ENCODE results near the gene NKTR.
"Not testable (repeated sequence)": the region's sequence is repeated elsewhere in the genome, so short reads cannot be mapped to it uniquely, and the experiment has no call there.

NKTR gene
- 43.8 to 131 (median 73.3) reads per million in 18 experiments for total RNA-seq

- DNase-seq: peak; percentile 94 to 95
These were observed at the start of gene NKTR for GRCh38 chr3:42600111-42600957. TSS of gene NKTR (plus strand) at chr3:42600686. CDS start at chr3:42601007, 321 bp downstream.

DNA sequence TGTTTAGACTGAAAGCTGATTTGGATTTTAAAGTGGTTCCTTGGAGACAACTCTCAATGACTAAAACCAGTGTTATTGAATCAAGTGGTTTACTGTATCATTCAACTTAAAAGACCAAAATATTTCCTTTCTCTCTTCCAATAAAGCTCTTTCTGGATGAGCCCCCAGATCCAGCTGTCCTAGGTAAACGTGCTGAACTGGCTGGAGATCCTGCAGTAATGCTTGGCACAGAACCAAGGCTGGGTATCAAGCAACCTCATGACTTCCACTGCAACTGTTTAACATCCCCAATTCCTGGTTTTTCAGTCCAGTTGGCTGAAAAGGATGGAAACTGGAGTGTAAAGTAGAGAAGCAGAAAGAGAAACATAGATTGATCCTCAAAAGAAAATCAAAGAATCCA is 47.7 kb upstream of the NKTR start:
- no peak for DNase-seq

GRCh38 chr3:42556089-42556632 is 44.3 kb upstream of the NKTR start:
- DNase-seq: no peak

DNA sequence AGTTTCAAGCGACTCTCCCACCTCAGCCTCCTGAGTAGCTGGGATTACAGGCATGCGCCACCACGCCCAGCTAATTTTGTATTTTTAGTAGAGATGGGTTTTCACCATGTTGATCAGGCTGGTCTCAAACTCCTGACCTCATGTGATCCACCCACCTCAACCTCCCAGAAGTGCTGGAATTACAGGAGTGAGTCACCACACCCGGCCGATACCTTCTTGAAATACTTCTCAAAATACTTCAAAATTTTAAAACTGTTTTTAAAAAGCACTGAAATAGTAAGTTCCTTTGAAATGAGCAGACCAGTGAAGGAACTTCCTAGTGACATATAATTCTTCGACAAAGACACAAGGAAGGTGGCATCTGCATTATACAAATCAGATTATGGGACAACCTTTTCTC is 43.7 kb upstream of the NKTR start:
- peak in 1 of 2 donors; percentile 46 for DNase-seq

GRCh38 chr3:42557854-42558253 is 42.6 kb upstream of the NKTR start:
- peak in 1 of 2 donors; percentile 7 for DNase-seq

DNA sequence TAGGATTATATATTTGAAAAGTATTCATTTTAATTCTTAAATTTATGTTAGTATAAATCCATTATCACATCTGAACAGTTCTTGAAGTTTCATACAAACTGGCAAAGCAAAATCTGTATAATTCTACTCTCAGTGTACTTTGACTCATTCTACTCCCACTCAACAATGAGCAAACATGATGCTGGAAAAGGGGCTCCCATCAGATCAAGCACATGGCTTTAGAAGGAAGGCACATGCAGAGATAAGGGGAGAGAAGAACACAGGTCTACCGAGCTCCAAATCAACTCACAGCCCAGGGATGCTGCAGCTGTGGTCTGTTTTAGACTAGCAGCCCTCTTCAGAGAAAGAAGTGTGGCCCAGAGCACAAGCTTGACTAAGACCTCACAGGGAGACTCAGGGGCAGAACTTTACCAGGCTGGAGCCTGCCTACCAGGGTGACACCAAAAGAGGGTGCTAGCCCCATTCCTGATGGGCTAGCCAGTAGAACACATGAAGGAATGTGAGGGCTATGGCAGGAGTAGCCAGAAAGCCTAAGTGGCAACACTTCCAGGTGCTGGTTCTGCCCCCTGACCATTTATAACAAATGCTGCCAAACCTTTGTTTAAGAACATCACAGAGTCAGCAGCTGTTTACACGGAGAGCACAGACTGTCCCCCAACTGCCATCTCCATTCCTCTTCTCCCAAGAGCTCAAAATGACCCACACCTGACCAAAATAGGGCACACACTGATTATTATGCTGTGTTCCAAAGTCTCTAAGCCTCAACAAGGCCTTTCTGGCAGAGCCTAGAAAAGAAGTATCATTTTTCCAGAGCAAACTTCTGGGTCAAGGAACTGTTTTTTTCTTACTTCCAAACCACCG is 38.2 kb upstream of the NKTR start:
- no peak for DNase-seq

- DNase-seq: no peak
These were observed 30.8 kb upstream of the NKTR start for GRCh38 chr3:42569593-42570142.

DNA sequence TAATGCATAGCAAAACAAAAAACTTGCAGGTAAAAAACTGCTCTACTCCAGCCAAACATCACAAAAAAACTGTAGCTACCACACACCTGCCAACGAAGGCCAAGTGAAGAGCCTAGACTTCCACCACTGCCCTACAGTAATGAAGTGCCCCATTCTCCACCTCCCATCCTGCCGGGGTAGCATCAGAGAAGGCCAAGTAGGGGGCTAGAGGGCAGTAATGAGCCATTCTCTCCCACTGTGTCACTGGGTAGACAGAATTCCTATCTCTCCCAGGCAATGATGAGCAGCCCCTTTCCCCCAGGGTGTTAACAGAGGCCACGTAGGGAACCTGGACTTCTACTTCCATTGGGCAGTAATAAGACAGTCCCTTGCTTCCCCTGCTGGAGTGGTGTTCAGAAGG is 28.2 kb upstream of the NKTR start:
- DNase-seq: peak; percentile 19 to 34

DNA sequence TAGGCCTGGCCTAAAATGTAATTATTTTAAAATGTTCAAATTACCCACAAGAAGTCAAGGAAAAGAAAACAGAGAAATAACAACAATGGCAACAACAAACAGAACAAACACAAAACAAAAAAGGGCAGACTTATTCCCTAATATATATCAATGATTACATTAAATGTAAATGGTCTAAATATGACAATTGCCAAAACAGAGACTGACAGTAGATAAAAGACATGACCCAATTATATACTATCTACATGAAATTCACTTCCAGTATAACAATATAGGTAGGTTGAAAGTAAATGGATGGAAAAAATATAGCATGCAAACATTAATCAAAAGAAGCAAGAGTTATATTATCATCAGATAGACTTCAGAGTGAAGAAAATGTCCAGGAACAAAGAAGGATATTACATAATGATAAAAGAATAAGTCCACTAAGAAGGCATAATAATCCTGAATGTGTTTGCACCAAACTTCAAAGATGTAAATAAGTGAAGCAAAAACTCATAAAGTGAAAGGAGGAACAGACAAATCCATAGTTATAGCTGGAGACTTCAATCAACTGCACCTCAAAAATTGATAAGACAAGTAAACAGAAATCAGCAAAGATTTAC is 25.2 kb upstream of the NKTR start:
- no peak for DNase-seq

DNA sequence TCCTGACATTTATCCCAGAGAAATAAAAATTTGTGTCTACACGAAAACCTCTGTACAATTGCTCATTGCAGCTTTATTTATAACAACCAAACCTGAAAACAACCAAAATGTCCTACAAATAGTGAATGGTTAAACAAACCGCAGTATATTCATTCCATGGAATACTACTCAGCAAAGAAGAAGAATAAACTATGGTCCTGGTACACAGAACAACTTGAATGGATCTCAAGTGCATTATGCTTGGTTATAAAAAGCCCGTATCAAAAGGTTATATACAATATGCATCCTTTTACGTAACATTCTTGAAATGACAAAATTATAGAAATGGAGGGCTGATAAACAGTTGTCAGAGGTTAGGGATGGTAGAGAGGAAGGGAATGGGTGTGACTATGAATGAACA is 22.4 kb upstream of the NKTR start:
- DNase-seq: no peak

DNA sequence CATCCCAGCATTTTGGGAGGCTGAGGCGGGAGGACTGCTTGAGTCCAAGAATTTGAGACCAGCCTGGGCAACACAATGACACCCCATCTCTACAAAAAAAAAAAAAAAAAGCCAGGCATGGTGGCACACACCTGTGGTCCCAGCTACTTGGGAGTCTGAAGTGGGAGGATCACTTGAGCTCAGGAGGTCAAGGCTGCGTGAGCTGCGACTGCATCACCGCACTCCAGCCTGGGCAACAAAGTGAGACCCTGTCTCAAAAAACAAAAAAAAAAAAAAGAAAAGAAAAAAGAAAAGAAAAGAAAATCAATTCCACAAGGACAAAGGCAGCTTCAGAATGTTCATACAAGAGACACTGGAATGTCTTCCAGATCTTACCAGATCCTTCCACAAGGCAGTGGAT is 21.1 kb upstream of the NKTR start:
- DNase-seq: not testable (repeated sequence)

GRCh38 chr3:42581400-42581708 is 19.1 kb upstream of the NKTR start:
- DNase-seq: no peak

DNA sequence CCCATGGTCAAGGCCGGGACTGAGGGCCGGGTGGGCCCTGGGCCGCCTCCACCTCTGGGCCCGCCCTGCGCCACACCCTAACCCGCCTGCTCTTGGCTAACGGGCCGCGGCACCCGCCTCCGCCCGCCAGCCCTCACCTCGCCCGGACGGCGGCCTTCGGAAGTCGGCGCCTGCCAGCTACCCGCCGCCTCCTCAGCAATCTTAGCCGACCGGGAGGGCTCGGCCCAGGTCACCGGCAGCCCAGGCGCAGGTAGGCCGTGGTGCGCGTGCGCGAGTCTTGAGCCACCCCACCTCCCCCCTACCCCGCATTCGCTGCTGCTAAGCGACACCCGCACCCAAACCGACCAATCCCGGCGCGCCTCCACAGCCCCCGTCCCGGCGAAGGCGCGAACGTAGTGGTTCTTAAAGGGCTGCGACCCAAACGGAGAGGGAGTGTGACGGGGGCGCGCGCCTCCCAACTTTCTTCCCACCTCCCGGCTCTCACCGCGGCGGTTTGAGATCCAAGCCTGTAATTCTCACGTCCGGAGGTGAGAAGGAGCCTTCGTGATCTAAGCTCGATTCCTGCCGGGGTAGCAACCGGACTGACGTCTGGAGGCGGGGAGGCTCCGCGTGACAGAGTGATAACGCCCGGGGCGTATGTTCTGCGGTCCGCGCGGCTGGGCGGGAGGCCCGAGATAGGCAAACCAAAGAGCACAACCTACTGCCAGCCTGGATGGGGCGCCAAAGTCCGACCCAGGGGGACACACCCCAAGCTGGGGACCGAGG is 18.6 kb upstream of the NKTR start, which contains the start of gene SEC22C:
Gene SEC22C (minus strand): TSS at position 259 of the 765 bp plus-strand sequence. CDS start 12,921 bp downstream, outside the sequence.
- peak; percentile 87 to 94 for DNase-seq

GRCh38 chr3:42582474-42583070 is 17.9 kb upstream of the NKTR start:
- DNase-seq: no peak

GRCh38 chr3:42588625-42589024 is 11.9 kb upstream of the NKTR start:
- no peak for DNase-seq

- no peak for DNase-seq
These were observed 10.9 kb upstream of the NKTR start for GRCh38 chr3:42589382-42590109.

DNA sequence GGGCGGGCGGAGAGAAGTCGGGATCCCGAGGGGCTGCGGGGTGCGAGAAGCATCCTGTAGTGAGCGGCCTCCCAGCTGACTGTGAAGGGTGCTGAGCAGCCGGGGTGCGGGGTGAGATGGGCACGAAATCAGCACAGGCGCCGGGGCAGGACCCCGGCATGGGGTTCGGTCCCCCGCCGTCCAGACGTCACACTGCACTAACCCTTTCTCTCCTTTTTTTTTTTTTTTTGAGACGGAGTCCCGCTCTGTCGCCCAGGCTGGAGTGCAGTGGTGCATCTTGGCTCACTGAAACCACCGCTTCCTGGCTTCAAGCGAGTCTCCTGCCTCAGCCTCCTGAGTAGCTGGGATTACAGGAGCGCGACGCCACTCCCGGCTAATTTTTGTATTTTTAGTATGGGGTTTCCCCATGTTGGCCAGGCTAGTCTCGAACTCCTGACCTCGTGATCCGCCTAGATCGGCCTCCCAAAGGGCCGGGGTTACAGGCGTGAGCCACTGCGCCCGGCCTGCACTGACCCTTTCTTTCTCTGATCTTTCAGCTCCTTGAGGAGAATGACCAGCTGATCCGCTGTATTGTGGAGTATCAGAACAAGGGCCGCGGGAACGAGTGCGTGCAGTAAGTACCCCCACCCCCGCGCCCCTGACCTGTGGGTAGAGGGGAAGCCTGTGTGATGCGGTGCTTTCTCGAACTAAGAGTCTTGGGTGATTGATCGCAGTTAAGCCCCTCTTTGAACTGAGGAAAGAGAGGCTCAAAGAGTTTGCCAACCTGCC is 9.3 kb upstream of the NKTR start:
- DNase-seq: peak in 1 of 2 donors; percentile 8

DNA sequence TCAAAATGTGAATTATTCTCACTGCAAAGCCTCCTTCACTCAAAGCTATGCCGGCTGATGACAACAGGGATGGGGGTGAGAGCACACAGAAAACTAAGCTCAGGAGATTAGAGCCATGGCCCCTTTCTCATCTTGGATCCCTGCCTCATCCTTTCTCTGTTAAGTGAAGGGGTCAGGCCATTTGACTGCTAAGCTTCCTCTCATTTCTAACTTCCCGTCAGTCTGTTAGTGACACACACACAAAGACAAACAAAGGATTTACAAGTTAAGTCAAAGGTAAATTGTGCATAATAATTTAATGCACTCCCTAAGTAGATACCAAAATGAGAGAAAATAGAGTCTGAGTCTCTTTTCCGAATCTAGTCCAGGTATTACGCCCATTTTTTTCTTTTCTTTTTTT is 8.7 kb upstream of the NKTR start:
- DNase-seq: no peak

DNA sequence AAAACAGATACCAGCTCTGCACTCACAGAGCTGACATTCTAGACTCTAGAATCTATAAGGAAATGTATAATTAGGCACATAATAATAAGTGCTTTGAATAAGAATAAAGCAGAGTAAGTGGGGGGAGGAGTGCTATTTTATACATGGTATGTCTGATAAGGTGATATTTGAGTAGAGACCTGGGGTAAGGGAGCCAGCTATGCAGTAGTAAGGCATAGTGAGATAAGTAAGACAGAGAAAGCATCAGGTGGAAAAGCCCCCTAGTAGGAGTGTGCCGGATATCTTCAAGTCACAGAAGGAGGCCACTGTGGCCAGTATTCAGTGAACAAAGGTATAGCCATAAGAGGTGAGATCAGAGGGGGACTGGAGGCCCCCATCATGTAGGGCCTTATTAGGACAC is 6.9 kb upstream of the NKTR start:
- no peak for DNase-seq

- no peak for DNase-seq
These were observed 4.8 kb upstream of the NKTR start for GRCh38 chr3:42595682-42596081.

Data from inflammatory macrophage (primary cell).